Neural progenitor cell (in vitro differentiated cells): ENCODE measurements around the gene HTR6. TPM values are rescaled to one million over a fixed set of nuclear protein-coding genes. Genes with fewer than 3 reads are reported as not detected.

Experiments used
- DNase-seq: peaks from one replicate; pipeline ENCODE4 v3.0.0-alpha.2; 2016; ENCODE audit warnings: low spot score
- H2AFZ ChIP-seq: fragments of 200-600 bp; sonication (generic); replicated peaks from 2 replicates; pipeline ENCODE4 v1.6.1; 2016; ENCODE audit warnings: antibody characterized with exemption
- H3F3A ChIP-seq: fragments of 200-600 bp; sonication (generic); 2 replicates; pipeline ENCODE4 v1.6.1; 2016; ENCODE audit warnings: antibody characterized with exemption, low read depth
- H3K27ac ChIP-seq: fragments of 200-600 bp; sonication (generic); 2 replicates; pipeline ENCODE4 v1.5.1; 2016; ENCODE audit warnings: mild to moderate bottlenecking
- H3K27me3 ChIP-seq: fragments of 200-600 bp; sonication (generic); 2 replicates; pipeline ENCODE4 v1.6.1; 2016; ENCODE audit warnings: mild to moderate bottlenecking, moderate library complexity
- H3K36me3 ChIP-seq: fragments of 200-600 bp; sonication (generic); 2 replicates; pipeline ENCODE4 v1.5.1; 2016
- H3K4me1 ChIP-seq: fragments of 200-600 bp; sonication (generic); 2 replicates; pipeline ENCODE4 v1.6.1; 2016; ENCODE audit warnings: mixed run types
- H3K4me2 ChIP-seq: fragments of 200-600 bp; sonication (generic); 2 replicates; pipeline ENCODE4 v1.6.1; 2016
- H3K4me3 ChIP-seq: fragments of 200-600 bp; sonication (generic); 2 replicates; pipeline ENCODE4 v1.5.1; 2016
- H3K79me2 ChIP-seq: fragments of 200-600 bp; sonication (generic); 2 replicates; pipeline ENCODE4 v1.6.1; 2016; ENCODE audit warnings: low read depth
- H3K9ac ChIP-seq: fragments of 200-600 bp; sonication (generic); 2 replicates; pipeline ENCODE4 v1.6.1; 2016
- H3K9me3 ChIP-seq: fragments of 200-600 bp; sonication (generic); 2 replicates; pipeline ENCODE4 v1.5.1; 2016; ENCODE audit warnings: low read depth
- H4K20me1 ChIP-seq: fragments of 200-600 bp; sonication (generic); 2 replicates; pipeline ENCODE4 v1.6.1; 2016; ENCODE audit warnings: low read depth
- H3K27ac Mint-ChIP-seq: 3 replicates; pipeline ENCODE4 v1.8.0; 2021; ENCODE audit warnings: mixed read lengths
- H3K27me3 Mint-ChIP-seq: 2 replicates; pipeline ENCODE4 v1.8.0; 2022; ENCODE audit warnings: low read depth, mild to moderate bottlenecking, inconsistent platforms, moderate library complexity, mixed read lengths; ENCODE audit not compliant: insufficient read depth
- H3K36me3 Mint-ChIP-seq: 3 replicates; pipeline ENCODE4 v1.8.0; 2021; ENCODE audit warnings: mixed read lengths
- H3K4me1 Mint-ChIP-seq: 3 replicates; pipeline ENCODE4 v1.8.0; 2021; ENCODE audit warnings: mixed read lengths
- H3K4me3 Mint-ChIP-seq: 3 replicates; pipeline ENCODE4 v1.8.0; 2021; ENCODE audit warnings: mild to moderate bottlenecking, moderate library complexity, mixed read lengths
- H3K9me3 Mint-ChIP-seq: 3 replicates; pipeline ENCODE4 v1.8.0; 2020; ENCODE audit warnings: mixed read lengths
- EZH2 ChIP-seq: fragments of 200-600 bp; sonication (generic); IDR thresholded peaks from 2 replicates; pipeline ENCODE4 v1.6.1; 2017; ENCODE audit warnings: antibody characterized with exemption, mild to moderate bottlenecking, moderate library complexity
- EZH2phosphoT487 ChIP-seq: fragments of 200-600 bp; sonication (generic); IDR thresholded peaks from 2 replicates; pipeline ENCODE4 v1.6.1; 2017; ENCODE audit warnings: antibody characterized with exemption
- total RNA-seq: library from RNA; depleted of rRNA; stranded (reverse); fragments of >200 nt; gene quantifications from 2 replicates; pipeline ENCODE4 v1.2.3, GENCODE V29; 2015; ENCODE audit warnings: low replicate concordance
- TF ChIP-seq, protein P1 (sequence below): fragments of 200-600 bp; sonication (generic); IDR thresholded peaks from 2 replicates; pipeline ENCODE4 v1.5.1; 2017; ENCODE audit warnings: antibody characterized with exemption, mild to moderate bottlenecking

Gene HTR6
- total RNA-seq, 1 donor from 2014 or later = not detected

DNA sequence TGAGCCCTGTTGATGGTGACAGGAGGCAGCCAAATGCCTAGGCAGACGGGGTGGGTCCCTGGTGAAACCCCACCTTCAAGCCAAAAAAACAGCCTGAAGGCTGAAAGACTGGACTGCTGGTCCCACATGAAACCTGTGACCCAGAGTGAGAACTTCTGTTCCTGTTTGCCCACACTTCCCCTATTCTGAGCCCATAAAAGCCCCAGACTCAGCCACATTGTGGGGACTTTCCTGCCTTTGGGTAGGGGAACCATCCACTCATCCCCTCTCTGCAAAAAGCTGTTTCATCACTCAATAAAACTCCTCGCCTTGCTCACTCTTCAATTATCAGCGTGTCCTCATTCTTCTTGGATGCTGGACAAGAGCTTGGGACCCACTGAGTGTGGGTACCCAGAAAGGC is 25.2 kb downstream of the HTR6 start:
- TF ChIP-seq EZH2 (no peak), EZH2phosphoT487 (no peak)
- TF ChIP-seq, protein P1, sequence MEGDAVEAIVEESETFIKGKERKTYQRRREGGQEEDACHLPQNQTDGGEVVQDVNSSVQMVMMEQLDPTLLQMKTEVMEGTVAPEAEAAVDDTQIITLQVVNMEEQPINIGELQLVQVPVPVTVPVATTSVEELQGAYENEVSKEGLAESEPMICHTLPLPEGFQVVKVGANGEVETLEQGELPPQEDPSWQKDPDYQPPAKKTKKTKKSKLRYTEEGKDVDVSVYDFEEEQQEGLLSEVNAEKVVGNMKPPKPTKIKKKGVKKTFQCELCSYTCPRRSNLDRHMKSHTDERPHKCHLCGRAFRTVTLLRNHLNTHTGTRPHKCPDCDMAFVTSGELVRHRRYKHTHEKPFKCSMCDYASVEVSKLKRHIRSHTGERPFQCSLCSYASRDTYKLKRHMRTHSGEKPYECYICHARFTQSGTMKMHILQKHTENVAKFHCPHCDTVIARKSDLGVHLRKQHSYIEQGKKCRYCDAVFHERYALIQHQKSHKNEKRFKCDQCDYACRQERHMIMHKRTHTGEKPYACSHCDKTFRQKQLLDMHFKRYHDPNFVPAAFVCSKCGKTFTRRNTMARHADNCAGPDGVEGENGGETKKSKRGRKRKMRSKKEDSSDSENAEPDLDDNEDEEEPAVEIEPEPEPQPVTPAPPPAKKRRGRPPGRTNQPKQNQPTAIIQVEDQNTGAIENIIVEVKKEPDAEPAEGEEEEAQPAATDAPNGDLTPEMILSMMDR = no peak
- Mint-ChIP-seq H3K27me3 (peaks cover 5% of the 10 kb centered on the region), H3K4me3 (no peak overlapping the region), H3K4me1 (no peaks in the 10 kb centered on the region), H3K36me3 (no peaks in the 10 kb centered on the region), H3K9me3 (no peaks in the 10 kb centered on the region), H3K27ac (no peak overlapping the region)
- Histone ChIP-seq H3K36me3 (no peaks in the 10 kb centered on the region), H3K4me2 (no peak overlapping the region), H3K27me3 (no peaks in the 10 kb centered on the region), H3K4me1 (peaks cover 6% of the 10 kb centered on the region), H2AFZ (no peak overlapping the region), H3K4me3 (no peak overlapping the region), H4K20me1 (no peaks in the 10 kb centered on the region), H3K9ac (no peak overlapping the region), H3K9me3 (no peaks in the 10 kb centered on the region), H3K79me2 (no peaks in the 10 kb centered on the region), H3K27ac (no peak overlapping the region), H3F3A (peaks cover 26% of the 10 kb centered on the region)
- no peak for DNase-seq

DNA sequence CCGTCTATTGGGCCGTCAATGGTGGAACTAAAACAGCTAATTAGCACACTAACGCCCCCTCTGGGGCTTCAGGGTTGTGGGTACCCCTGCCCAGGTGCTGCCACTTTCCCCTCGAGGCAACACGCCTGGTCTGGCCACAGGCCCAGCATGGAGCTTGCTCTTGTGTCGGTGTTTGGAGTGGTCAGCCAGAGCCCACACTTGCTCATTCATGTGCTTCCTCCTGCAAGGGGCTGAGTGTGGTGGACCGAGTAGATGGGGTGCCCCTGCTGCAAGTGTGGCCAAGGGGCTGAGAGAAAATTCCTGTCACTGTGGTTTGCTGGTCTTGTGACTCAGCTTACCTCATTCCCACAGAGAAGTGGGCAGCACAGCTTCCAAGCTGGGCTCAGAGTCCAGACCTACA is 25.7 kb downstream of the HTR6 start:
- Mint-ChIP-seq H3K27ac (no peak overlapping the region), H3K4me3 (no peak overlapping the region), H3K36me3 (no peaks in the 10 kb centered on the region), H3K4me1 (no peaks in the 10 kb centered on the region), H3K27me3 (peaks cover 5% of the 10 kb centered on the region), H3K9me3 (no peaks in the 10 kb centered on the region)
- no peaks in the 10 kb centered on the region for H4K20me1 ChIP-seq
- H2AFZ ChIP-seq = no peak overlapping the region
- no peak overlapping the region for H3K27ac ChIP-seq
- H3K9me3 ChIP-seq = no peaks in the 10 kb centered on the region
- H3K4me1 ChIP-seq = peaks cover 6% of the 10 kb centered on the region
- no peak for DNase-seq
- H3K9ac ChIP-seq = no peak overlapping the region
- no peak overlapping the region for H3K4me2 ChIP-seq
- no peaks in the 10 kb centered on the region for H3K27me3 ChIP-seq
- H3K79me2 ChIP-seq = no peaks in the 10 kb centered on the region
- H3K36me3 ChIP-seq = no peaks in the 10 kb centered on the region
- TF ChIP-seq EZH2phosphoT487 (no peak), EZH2 (no peak)
- TF ChIP-seq, protein P1 = no peak
- H3F3A ChIP-seq = peaks cover 26% of the 10 kb centered on the region
- H3K4me3 ChIP-seq = no peak overlapping the region

DNA sequence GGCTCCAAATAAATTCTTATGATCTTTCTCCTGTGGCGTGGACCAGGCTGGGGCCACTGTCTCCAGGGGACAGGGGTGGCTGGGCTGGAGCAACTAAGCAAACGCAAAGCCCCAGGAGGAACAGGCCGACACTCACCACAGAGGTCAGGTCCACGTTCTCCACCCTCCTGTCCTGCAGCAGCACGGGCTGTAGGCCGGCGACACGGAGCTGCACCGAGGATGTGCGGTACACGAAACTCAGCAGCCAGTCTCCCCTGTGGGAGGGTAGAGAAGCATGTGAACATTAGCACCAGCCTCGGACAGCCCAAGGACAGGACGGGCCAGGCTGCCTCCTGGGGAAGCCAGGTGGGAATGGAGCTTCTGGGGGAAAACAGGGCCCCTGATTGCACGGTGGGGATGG is 29.6 kb downstream of the HTR6 start:
- DNase-seq = no peak
- no peak overlapping the region for H3K9ac ChIP-seq
- H3K27me3 ChIP-seq = no peaks in the 10 kb centered on the region
- no peaks in the 10 kb centered on the region for H3K4me1 ChIP-seq
- H3K27ac ChIP-seq = no peak overlapping the region
- TF ChIP-seq, protein P1 = no peak
- TF ChIP-seq EZH2phosphoT487 (no peak), EZH2 (no peak)
- Mint-ChIP-seq H3K27me3 (peaks cover 3% of the 10 kb centered on the region), H3K9me3 (no peaks in the 10 kb centered on the region), H3K4me1 (no peaks in the 10 kb centered on the region), H3K4me3 (no peak overlapping the region), H3K27ac (no peak overlapping the region), H3K36me3 (no peaks in the 10 kb centered on the region)
- H4K20me1 ChIP-seq = no peaks in the 10 kb centered on the region
- H3F3A ChIP-seq = peaks cover 5% of the 10 kb centered on the region
- H3K79me2 ChIP-seq = no peaks in the 10 kb centered on the region
- H3K36me3 ChIP-seq = no peaks in the 10 kb centered on the region
- no peak overlapping the region for H3K4me3 ChIP-seq
- H3K9me3 ChIP-seq = no peaks in the 10 kb centered on the region
- H3K4me2 ChIP-seq = no peak overlapping the region
- no peak overlapping the region for H2AFZ ChIP-seq

DNA sequence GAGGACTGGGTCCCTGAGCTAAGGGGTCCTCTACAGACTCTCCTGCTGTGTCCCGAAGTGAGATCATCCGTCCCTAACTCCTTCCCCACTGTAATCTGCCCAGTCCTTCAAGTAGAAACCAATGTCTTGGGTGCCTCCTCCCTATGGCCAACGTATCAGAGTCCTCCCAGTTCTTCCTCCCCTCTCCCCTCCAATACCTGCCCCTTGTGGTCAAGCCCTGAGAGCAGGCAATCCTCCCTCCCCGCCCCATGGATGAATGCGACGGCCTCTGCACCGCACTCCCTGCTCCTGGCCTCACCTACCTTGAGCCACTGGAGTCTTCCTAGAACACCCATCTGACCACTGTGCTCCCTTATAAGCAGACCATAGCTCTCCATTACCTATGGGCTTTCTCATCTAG is 31.1 kb downstream of the HTR6 start:
- Mint-ChIP-seq H3K4me3 (no peak overlapping the region), H3K4me1 (no peaks in the 10 kb centered on the region), H3K27me3 (peaks cover 3% of the 10 kb centered on the region), H3K36me3 (no peaks in the 10 kb centered on the region), H3K9me3 (no peaks in the 10 kb centered on the region), H3K27ac (no peak overlapping the region)
- no peak overlapping the region for H3K9ac ChIP-seq
- H3F3A ChIP-seq = no peaks in the 10 kb centered on the region
- H3K4me1 ChIP-seq = no peaks in the 10 kb centered on the region
- no peak overlapping the region for H2AFZ ChIP-seq
- no peak for TF ChIP-seq EZH2phosphoT487
- no peaks in the 10 kb centered on the region for H3K9me3 ChIP-seq
- no peak for DNase-seq
- H3K79me2 ChIP-seq = no peaks in the 10 kb centered on the region
- H3K4me3 ChIP-seq = no peak overlapping the region
- no peak overlapping the region for H3K27ac ChIP-seq
- no peaks in the 10 kb centered on the region for H3K27me3 ChIP-seq
- no peaks in the 10 kb centered on the region for H4K20me1 ChIP-seq
- no peak overlapping the region for H3K4me2 ChIP-seq
- H3K36me3 ChIP-seq = no peaks in the 10 kb centered on the region
